Hepatocyte (in vitro differentiated cells): Measurements from ENCODE around the gene MSI2. TPM values are rescaled to one million over a fixed set of nuclear protein-coding genes. Genes with fewer than 3 reads are reported as not detected.
A peak's percentile ranks its signal among the peaks of the same experiment; 100 is the strongest.

Source experiments
- DNase-seq: peaks from one replicate; pipeline ENCODE4 v3.0.0-alpha.2; 2016; ENCODE audit warnings: low spot score
- H2AFZ ChIP-seq: fragments of 200-600 bp; sonication (generic); 2 replicates; pipeline ENCODE4 v1.6.0; 2016; ENCODE audit warnings: antibody characterized with exemption, mild to moderate bottlenecking
- H3K27ac ChIP-seq: fragments of 200-600 bp; sonication (generic); 2 replicates; pipeline ENCODE4 v1.5.1; 2016; ENCODE audit warnings: mild to moderate bottlenecking
- H3K27me3 ChIP-seq: fragments of 200-600 bp; sonication (generic); 2 replicates; pipeline ENCODE4 v1.6.1; 2016
- H3K36me3 ChIP-seq: fragments of 200-600 bp; sonication (generic); replicated peaks from 2 replicates; pipeline ENCODE4 v1.5.1; 2016; ENCODE audit warnings: low read depth; ENCODE audit not compliant: insufficient read depth
- H3K4me1 ChIP-seq: fragments of 200-600 bp; sonication (generic); 2 replicates; pipeline ENCODE4 v1.5.1; 2016; ENCODE audit warnings: mild to moderate bottlenecking, moderate library complexity; ENCODE audit not compliant: insufficient read depth
- H3K4me2 ChIP-seq: fragments of 200-600 bp; sonication (generic); 2 replicates; pipeline ENCODE4 v1.6.0; 2016
- H3K4me3 ChIP-seq: fragments of 200-600 bp; sonication (generic); 2 replicates; pipeline ENCODE4 v1.5.1; 2016; ENCODE audit warnings: mild to moderate bottlenecking
- H3K79me2 ChIP-seq: fragments of 200-600 bp; sonication (generic); 2 replicates; pipeline ENCODE4 v1.6.0; 2017; ENCODE audit warnings: mild to moderate bottlenecking
- H3K9me2 ChIP-seq: fragments of 200-600 bp; sonication (generic); replicated peaks from 2 replicates; pipeline ENCODE4 v1.6.0; 2017; ENCODE audit warnings: mild to moderate bottlenecking; ENCODE audit not compliant: insufficient read depth
- H3K9me3 ChIP-seq: fragments of 200-600 bp; sonication (generic); 2 replicates; pipeline ENCODE4 v1.5.1; 2016; ENCODE audit warnings: low read depth, mild to moderate bottlenecking
- H4K20me1 ChIP-seq: fragments of 200-600 bp; sonication (generic); 2 replicates; pipeline ENCODE4 v1.6.0; 2016; ENCODE audit warnings: mild to moderate bottlenecking; ENCODE audit not compliant: insufficient read depth, poor library complexity, severe bottlenecking
- EZH2 ChIP-seq: fragments of 200-600 bp; sonication (generic); IDR thresholded peaks from 2 replicates; pipeline ENCODE4 v1.6.1; 2016; ENCODE audit warnings: antibody characterized with exemption, mild to moderate bottlenecking, borderline replicate concordance
- EZH2phosphoT487 ChIP-seq: fragments of 200-600 bp; sonication (generic); IDR thresholded peaks from one replicate; pipeline ENCODE4 v1.6.1; 2018; ENCODE audit warnings: antibody characterized with exemption, mild to moderate bottlenecking, low read depth, moderate library complexity; ENCODE audit not compliant: unreplicated experiment, severe bottlenecking
- WGBS: methylation state at CpG from one replicate; pipeline ENCODE4 v1.1.6; 2016; ENCODE audit warnings: low lambda C conversion rate; ENCODE audit errors: missing lambda C conversion rate; 5-methylcytosine and 5-hydroxymethylcytosine counted together
- polyA plus RNA-seq: library from polyadenylated mRNA; unstranded; fragments of >200 nt; fragmentation: Nextera tagmentation; extraction: Ambion mirVana; gene quantifications from 2 replicates; pipeline ENCODE4 v1.2.1, GENCODE V29; 2016
- total RNA-seq: library from RNA; depleted of rRNA; stranded (reverse); fragments of >200 nt; gene quantifications from 2 replicates; pipeline ENCODE4 v1.2.3, GENCODE V29; 2014
- TF ChIP-seq, protein P1 (sequence below): fragments of 200-600 bp; sonication (generic); IDR thresholded peaks from 2 replicates; pipeline ENCODE4 v1.5.1; 2016; ENCODE audit warnings: antibody characterized with exemption, mild to moderate bottlenecking; ENCODE audit not compliant: poor library complexity

Gene MSI2
- total and polyA plus RNA-seq, 2 experiments from 2014 or later: 16.1 to 60.6 TPM

DNA sequence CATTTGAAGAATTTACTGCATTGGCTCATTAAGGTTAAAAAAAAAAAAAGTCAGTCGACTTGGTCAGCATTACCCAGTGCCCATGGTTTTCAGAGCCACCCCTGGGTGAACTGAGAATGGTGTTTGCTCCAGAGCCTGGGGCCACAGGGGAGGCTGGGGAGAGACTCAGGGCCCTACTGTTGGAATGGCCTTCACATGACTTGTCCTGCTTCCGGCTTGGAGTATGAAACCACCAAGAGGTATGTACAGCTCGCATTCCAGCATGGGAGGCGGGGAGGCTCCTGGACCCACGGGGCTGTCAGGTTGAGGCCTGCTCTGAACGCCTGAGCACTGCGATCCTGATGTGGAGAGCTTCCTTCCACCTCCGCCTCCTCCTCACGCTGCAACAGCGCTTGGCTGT lies 36.8 kb downstream of the MSI2 start:
- 69% methylated on average over 10 of the region's 10 CpGs for WGBS
- no peak overlapping the region for H2AFZ ChIP-seq
- no peak overlapping the region for H3K4me3 ChIP-seq
- TF ChIP-seq, protein P1, sequence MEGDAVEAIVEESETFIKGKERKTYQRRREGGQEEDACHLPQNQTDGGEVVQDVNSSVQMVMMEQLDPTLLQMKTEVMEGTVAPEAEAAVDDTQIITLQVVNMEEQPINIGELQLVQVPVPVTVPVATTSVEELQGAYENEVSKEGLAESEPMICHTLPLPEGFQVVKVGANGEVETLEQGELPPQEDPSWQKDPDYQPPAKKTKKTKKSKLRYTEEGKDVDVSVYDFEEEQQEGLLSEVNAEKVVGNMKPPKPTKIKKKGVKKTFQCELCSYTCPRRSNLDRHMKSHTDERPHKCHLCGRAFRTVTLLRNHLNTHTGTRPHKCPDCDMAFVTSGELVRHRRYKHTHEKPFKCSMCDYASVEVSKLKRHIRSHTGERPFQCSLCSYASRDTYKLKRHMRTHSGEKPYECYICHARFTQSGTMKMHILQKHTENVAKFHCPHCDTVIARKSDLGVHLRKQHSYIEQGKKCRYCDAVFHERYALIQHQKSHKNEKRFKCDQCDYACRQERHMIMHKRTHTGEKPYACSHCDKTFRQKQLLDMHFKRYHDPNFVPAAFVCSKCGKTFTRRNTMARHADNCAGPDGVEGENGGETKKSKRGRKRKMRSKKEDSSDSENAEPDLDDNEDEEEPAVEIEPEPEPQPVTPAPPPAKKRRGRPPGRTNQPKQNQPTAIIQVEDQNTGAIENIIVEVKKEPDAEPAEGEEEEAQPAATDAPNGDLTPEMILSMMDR: no peak
- TF ChIP-seq EZH2 (no peak), EZH2phosphoT487 (no peak)
- H3K9me3 ChIP-seq: peaks cover 2% of the 10 kb centered on the region
- H3K79me2 ChIP-seq: peaks cover 85% of the 10 kb centered on the region
- no peaks in the 10 kb centered on the region for H3K27me3 ChIP-seq
- DNase-seq: peak; percentile 62
- peaks cover 5% of the 10 kb centered on the region for H4K20me1 ChIP-seq
- H3K36me3 ChIP-seq: peaks cover 5% of the 10 kb centered on the region
- H3K9me2 ChIP-seq: no peaks in the 10 kb centered on the region
- H3K4me1 ChIP-seq: peaks cover 41% of the 10 kb centered on the region
- H3K4me2 ChIP-seq: no peak overlapping the region
- peak overlapping the region; percentile 81 for H3K27ac ChIP-seq

DNA sequence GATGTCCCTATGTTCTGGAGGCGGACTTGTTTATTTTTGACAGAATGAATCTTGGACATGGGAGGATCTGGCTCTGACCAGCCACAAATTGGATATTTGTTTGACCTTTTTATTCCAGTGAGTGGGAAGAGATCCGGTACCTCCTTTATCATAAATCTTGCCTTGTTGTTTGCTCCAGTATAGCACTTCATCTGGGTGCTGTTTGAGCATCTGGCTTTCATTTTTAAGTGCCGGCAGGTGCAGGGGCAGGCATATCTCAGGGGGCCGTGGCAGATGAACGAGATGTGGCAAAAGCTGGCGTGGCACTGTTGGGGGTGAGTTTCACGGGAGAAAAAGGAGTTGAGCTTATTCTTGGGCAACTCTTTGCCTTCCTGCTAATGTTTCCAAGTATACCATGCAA lies 37.8 kb downstream of the MSI2 start:
- H3K27me3 ChIP-seq: no peaks in the 10 kb centered on the region
- no peak overlapping the region for H3K4me3 ChIP-seq
- H3K9me3 ChIP-seq: peaks cover 10% of the 10 kb centered on the region
- H3K4me2 ChIP-seq: no peak overlapping the region
- no peak overlapping the region for H2AFZ ChIP-seq
- no peaks in the 10 kb centered on the region for H3K9me2 ChIP-seq
- TF ChIP-seq EZH2phosphoT487 (no peak), EZH2 (no peak)
- TF ChIP-seq, protein P1: no peak
- H3K79me2 ChIP-seq: peaks cover 86% of the 10 kb centered on the region
- H3K36me3 ChIP-seq: peaks cover 9% of the 10 kb centered on the region
- peak overlapping the region; percentile 77 for H3K27ac ChIP-seq
- peaks cover 36% of the 10 kb centered on the region for H3K4me1 ChIP-seq
- 76% methylated on average over 7 of the region's 7 CpGs for WGBS
- peaks cover 5% of the 10 kb centered on the region for H4K20me1 ChIP-seq
- no peak for DNase-seq

DNA sequence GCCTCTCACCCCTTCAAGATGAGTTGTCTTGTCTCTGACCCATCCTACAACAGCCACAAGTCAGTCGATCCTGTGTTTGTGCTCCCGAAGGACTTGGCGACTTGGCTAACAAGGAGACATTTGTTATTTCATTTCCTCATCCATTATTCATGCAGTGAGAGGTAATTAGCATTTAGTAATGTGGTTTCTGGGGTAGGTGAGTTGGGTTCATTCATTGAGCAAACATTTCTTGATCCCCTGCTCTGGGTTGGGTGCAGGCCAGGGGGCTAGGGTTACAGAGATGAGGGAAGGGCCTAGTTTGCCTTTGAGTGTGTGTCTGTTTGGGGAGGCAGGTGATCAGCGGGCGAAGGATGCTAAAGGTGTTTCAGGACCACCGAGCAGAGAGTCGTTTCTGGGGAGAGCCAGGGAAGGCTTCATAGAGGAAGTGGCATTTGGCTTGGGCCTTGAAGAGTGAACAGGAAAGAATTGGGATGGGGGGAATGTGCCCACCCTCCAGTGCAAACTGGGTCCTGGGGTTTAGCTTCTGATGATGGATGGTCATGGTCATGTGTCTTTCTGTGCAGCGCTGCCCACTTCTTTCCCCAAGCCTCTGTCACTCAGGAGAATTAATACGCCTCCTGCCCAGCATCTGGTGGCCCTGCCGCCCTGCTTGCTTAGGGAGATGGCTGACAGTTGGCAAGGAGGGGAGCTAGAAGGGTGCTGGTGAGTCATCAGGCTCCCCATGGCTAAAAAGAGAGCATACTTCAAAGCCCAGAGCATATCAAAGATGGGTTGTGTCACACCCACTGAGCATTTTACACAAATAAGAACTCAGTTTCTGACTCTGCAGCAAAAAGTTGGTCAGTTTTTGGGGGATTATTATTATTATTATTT lies 38.5 kb downstream of the MSI2 start:
- 82% methylated on average over 10 of the region's 10 CpGs for WGBS
- peak overlapping the region; percentile 77 for H3K27ac ChIP-seq
- H3K79me2 ChIP-seq: peaks cover 85% of the 10 kb centered on the region
- peaks cover 9% of the 10 kb centered on the region for H3K36me3 ChIP-seq
- no peak for DNase-seq
- TF ChIP-seq EZH2 (no peak), EZH2phosphoT487 (no peak)
- TF ChIP-seq, protein P1: no peak
- no peaks in the 10 kb centered on the region for H3K9me2 ChIP-seq
- no peak overlapping the region for H3K4me3 ChIP-seq
- H3K4me1 ChIP-seq: peaks cover 36% of the 10 kb centered on the region
- peaks cover 5% of the 10 kb centered on the region for H4K20me1 ChIP-seq
- H2AFZ ChIP-seq: no peak overlapping the region
- peak overlapping the region; percentile 66 for H3K4me2 ChIP-seq
- no peaks in the 10 kb centered on the region for H3K27me3 ChIP-seq
- peaks cover 10% of the 10 kb centered on the region for H3K9me3 ChIP-seq
